HEK293 (cell line): Measurements from ENCODE around the gene CLSTN1.

ENCODE experiments used
- CTCF ChIA-PET: fragments of 350-600 bp; formaldehyde crosslinking; extraction: SDS; loops from one replicate; lab custom pipeline; 2021; ENCODE audit warnings: antibody characterized with exemption; lab: Yijun Ruan, JAX
- POLR2A ChIA-PET: fragments of 300-600 bp; formaldehyde crosslinking; extraction: SDS; loops from one replicate; lab custom pipeline; 2020; ENCODE audit warnings: antibody characterized with exemption, inconsistent platforms; lab: Yijun Ruan, JAX
- H3K27ac ChIP-seq: fragments of 200-500 bp; sonication (Bioruptor generic); 2 replicates; pipeline ENCODE4 v1.5.1; 2014; ENCODE audit warnings: low read depth, low read length, control low read depth, inconsistent platforms; ENCODE audit errors: extremely low read depth
- H3K36me3 ChIP-seq, 2 experiments: fragments of 200-500 bp in 1 of 2; sonication (Bioruptor generic) in 1 of 2; 1 replicate in 1 of 2; 2 replicates in 1 of 2; pipeline ENCODE4 v1.5.1; 2014 to 2017; ENCODE audit warnings: inconsistent platforms in 2 of 2, low read length in 2 of 2; ENCODE audit not compliant: control insufficient read depth in 2 of 2, insufficient read depth in 1 of 2
- H3K4me1 ChIP-seq: fragments of 200-500 bp; sonication (Bioruptor generic); 2 replicates; pipeline ENCODE4 v1.5.1; 2014; ENCODE audit warnings: mild to moderate bottlenecking, low read length, inconsistent platforms; ENCODE audit not compliant: control insufficient read depth, insufficient read depth
- H3K4me3 ChIP-seq: 2 replicates; pipeline ENCODE4 v1.5.1; 2011; ENCODE audit warnings: low read depth, mild to moderate bottlenecking, control low read depth, low read length, moderate library complexity
- H3K9me3 ChIP-seq: fragments of 200-500 bp; sonication (Bioruptor generic); 2 replicates; pipeline ENCODE4 v1.5.1; 2014; ENCODE audit warnings: low read depth, low read length, inconsistent platforms; ENCODE audit not compliant: control insufficient read depth, insufficient read depth
- SP3 ChIP-seq: fragments of 450-650 bp; formaldehyde crosslinking; IDR thresholded peaks from 2 replicates; pipeline ENCODE4 v1.5.1; 2016; ENCODE audit warnings: missing biosample characterization, missing genetic modification characterization
- ZBTB20 ChIP-seq: fragments of 450-650 bp; formaldehyde crosslinking; IDR thresholded peaks from 2 replicates; pipeline ENCODE4 v1.5.1; 2016; ENCODE audit warnings: missing biosample characterization, missing genetic modification characterization
- ZFP37 ChIP-seq: fragments of 450-650 bp; formaldehyde crosslinking; IDR thresholded peaks from 2 replicates; pipeline ENCODE4 v1.5.1; 2016; ENCODE audit warnings: missing biosample characterization, missing genetic modification characterization
- ZNF114 ChIP-seq: fragments of 450-650 bp; formaldehyde crosslinking; IDR thresholded peaks from 2 replicates; pipeline ENCODE4 v1.5.0; 2017; ENCODE audit warnings: missing biosample characterization, missing genetic modification characterization
- ZNF18 ChIP-seq: fragments of 450-650 bp; formaldehyde crosslinking; IDR thresholded peaks from 2 replicates; pipeline ENCODE4 v1.5.1; 2016; ENCODE audit warnings: missing biosample characterization, missing genetic modification characterization
- ZNF214 ChIP-seq: fragments of 450-650 bp; formaldehyde crosslinking; IDR thresholded peaks from 2 replicates; pipeline ENCODE4 v1.5.1; 2017; ENCODE audit warnings: missing biosample characterization, mild to moderate bottlenecking, missing genetic modification characterization, borderline replicate concordance
- ZNF366 ChIP-seq: fragments of 450-650 bp; formaldehyde crosslinking; conservative IDR thresholded peaks from 2 replicates; pipeline ENCODE4 v1.5.1; 2016; ENCODE audit warnings: missing biosample characterization, missing genetic modification characterization
- ZNF660 ChIP-seq: fragments of 450-650 bp; IDR thresholded peaks from 2 replicates; pipeline ENCODE4 v1.5.1; 2018; ENCODE audit warnings: missing biosample characterization, mild to moderate bottlenecking, missing genetic modification characterization
- ZNF76 ChIP-seq: fragments of 450-650 bp; formaldehyde crosslinking; IDR thresholded peaks from 2 replicates; pipeline ENCODE4; 2016; ENCODE audit warnings: low read depth, missing biosample characterization, missing genetic modification characterization, borderline replicate concordance
- ZXDB ChIP-seq: fragments of 450-650 bp; formaldehyde crosslinking; IDR thresholded peaks from 2 replicates; pipeline ENCODE4 v1.5.1; 2016; ENCODE audit warnings: missing biosample characterization, missing genetic modification characterization
- TF ChIP-seq, protein P1 (sequence below): fragments of 450-650 bp; formaldehyde crosslinking; IDR thresholded peaks from 2 replicates; pipeline ENCODE4 v1.5.1; 2016; ENCODE audit warnings: missing biosample characterization, missing genetic modification characterization, borderline replicate concordance
- TF ChIP-seq, protein P2 (sequence below): fragments of 450-650 bp; formaldehyde crosslinking; IDR thresholded peaks from 2 replicates; pipeline ENCODE4 v1.5.1; 2016; ENCODE audit warnings: missing biosample characterization, missing genetic modification characterization, borderline replicate concordance

The CLSTN1 gene

DNA sequence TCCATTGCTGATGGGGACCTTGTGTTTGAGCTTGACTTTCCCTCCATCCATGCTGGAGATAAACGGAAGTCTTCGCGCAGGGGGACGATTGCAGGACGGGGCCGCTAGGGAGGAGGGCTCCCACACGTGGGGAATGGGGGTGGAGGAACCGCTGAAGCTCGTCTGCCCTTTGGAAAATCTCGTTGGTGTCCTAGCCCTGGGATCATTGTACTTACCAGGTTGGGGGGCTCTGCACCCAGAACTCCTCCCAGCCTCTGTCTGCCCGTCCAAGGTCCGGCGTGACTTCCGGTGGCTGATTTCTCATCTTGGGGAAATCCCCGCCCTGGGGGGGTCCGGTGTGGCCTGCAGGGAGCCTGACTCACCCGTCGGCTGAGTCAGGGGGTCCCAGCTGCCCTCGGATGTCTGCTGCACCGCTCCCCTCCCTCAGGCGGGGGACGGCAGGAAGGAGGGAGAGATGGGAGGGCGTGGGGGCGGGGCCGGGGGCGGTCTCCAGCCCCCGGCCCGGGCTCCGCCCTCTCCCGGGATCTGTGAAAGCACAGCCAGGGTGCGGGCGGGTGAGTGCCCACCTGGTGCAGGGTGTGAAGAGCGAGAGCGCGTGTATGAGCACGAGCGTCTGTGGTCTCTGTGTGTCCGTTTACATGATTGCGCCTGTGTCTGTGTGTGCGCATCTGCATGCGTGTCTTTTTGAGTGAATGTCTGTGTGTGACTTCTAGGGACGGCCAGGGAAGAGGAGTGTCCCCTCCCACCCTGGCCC lies 136.5 kb downstream of the CLSTN1 start (continued):
- TF ChIP-seq ZBTB20 (tag by site-specific recombination) (peak; percentile 37; the same call in 1 of the 2 replicates), ZNF366 (tag by site-specific recombination) (peak; percentile 91)
- TF ChIP-seq, all 188 proteins: peak for 40

GRCh38 chr1:9684801-9685200 lies 139.0 kb downstream of the CLSTN1 start:
- H3K36me3 ChIP-seq = peaks cover 0 to 11% of the 10 kb centered on the region in 2 experiments; a peak in 2 of 3 replicates
- H3K4me1 ChIP-seq = no peaks in the 10 kb centered on the region
- TF ChIP-seq, protein P1, sequence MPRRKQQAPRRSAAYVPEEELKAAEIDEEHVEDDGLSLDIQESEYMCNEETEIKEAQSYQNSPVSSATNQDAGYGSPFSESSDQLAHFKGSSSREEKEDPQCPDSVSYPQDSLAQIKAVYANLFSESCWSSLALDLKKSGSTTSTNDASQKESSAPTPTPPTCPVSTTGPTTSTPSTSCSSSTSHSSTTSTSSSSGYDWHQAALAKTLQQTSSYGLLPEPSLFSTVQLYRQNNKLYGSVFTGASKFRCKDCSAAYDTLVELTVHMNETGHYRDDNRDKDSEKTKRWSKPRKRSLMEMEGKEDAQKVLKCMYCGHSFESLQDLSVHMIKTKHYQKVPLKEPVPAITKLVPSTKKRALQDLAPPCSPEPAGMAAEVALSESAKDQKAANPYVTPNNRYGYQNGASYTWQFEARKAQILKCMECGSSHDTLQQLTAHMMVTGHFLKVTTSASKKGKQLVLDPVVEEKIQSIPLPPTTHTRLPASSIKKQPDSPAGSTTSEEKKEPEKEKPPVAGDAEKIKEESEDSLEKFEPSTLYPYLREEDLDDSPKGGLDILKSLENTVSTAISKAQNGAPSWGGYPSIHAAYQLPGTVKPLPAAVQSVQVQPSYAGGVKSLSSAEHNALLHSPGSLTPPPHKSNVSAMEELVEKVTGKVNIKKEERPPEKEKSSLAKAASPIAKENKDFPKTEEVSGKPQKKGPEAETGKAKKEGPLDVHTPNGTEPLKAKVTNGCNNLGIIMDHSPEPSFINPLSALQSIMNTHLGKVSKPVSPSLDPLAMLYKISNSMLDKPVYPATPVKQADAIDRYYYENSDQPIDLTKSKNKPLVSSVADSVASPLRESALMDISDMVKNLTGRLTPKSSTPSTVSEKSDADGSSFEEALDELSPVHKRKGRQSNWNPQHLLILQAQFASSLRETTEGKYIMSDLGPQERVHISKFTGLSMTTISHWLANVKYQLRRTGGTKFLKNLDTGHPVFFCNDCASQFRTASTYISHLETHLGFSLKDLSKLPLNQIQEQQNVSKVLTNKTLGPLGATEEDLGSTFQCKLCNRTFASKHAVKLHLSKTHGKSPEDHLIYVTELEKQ (tag by site-specific recombination) = no peak
- TF ChIP-seq ZNF214 (tag by site-specific recombination) (no peak), ZNF18 (tag by site-specific recombination) (no peak), ZXDB (tag by site-specific recombination) (no peak)
- H3K9me3 ChIP-seq = no peaks in the 10 kb centered on the region
- ChIA-PET POLR2A (no interaction called here), CTCF (interaction anchor here (0.6 kb wide), 2 partner anchors 14 to 183 kb away, joined by 3 read pairs; no protein-coding TSS in a partner anchor)
- no peak overlapping the region for H3K4me3 ChIP-seq
- H3K27ac ChIP-seq = no peak overlapping the region

GRCh38 chr1:9680828-9681227 lies 142.9 kb downstream of the CLSTN1 start:
- Histone ChIP-seq H3K4me1 (no peaks in the 10 kb centered on the region), H3K27ac (no peak overlapping the region), H3K36me3 (peaks cover 0 to 11% of the 10 kb centered on the region in 2 experiments; a peak in 2 of 3 replicates), H3K4me3 (no peak overlapping the region), H3K9me3 (no peaks in the 10 kb centered on the region)
- ChIA-PET CTCF (interaction anchor here (0.6 to 1.0 kb wide), 4 partner anchors 9 to 712 kb away, joined by 3 read pairs; no protein-coding TSS in a partner anchor), POLR2A (no interaction called here)
- no peak for TF ChIP-seq ZNF76 (tag by site-specific recombination)
- no peak for TF ChIP-seq ZNF114 (tag by site-specific recombination)
- no peak for TF ChIP-seq ZNF660 (tag by site-specific recombination)
- TF ChIP-seq SP3 (tag by site-specific recombination) = no peak
- TF ChIP-seq ZFP37 = no peak
- TF ChIP-seq, protein P2, sequence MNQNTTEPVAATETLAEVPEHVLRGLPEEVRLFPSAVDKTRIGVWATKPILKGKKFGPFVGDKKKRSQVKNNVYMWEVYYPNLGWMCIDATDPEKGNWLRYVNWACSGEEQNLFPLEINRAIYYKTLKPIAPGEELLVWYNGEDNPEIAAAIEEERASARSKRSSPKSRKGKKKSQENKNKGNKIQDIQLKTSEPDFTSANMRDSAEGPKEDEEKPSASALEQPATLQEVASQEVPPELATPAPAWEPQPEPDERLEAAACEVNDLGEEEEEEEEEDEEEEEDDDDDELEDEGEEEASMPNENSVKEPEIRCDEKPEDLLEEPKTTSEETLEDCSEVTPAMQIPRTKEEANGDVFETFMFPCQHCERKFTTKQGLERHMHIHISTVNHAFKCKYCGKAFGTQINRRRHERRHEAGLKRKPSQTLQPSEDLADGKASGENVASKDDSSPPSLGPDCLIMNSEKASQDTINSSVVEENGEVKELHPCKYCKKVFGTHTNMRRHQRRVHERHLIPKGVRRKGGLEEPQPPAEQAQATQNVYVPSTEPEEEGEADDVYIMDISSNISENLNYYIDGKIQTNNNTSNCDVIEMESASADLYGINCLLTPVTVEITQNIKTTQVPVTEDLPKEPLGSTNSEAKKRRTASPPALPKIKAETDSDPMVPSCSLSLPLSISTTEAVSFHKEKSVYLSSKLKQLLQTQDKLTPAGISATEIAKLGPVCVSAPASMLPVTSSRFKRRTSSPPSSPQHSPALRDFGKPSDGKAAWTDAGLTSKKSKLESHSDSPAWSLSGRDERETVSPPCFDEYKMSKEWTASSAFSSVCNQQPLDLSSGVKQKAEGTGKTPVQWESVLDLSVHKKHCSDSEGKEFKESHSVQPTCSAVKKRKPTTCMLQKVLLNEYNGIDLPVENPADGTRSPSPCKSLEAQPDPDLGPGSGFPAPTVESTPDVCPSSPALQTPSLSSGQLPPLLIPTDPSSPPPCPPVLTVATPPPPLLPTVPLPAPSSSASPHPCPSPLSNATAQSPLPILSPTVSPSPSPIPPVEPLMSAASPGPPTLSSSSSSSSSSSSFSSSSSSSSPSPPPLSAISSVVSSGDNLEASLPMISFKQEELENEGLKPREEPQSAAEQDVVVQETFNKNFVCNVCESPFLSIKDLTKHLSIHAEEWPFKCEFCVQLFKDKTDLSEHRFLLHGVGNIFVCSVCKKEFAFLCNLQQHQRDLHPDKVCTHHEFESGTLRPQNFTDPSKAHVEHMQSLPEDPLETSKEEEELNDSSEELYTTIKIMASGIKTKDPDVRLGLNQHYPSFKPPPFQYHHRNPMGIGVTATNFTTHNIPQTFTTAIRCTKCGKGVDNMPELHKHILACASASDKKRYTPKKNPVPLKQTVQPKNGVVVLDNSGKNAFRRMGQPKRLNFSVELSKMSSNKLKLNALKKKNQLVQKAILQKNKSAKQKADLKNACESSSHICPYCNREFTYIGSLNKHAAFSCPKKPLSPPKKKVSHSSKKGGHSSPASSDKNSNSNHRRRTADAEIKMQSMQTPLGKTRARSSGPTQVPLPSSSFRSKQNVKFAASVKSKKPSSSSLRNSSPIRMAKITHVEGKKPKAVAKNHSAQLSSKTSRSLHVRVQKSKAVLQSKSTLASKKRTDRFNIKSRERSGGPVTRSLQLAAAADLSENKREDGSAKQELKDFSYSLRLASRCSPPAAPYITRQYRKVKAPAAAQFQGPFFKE (tag by site-specific recombination) = no peak
